Subcutaneous adipose tissue (tissue), 4 donors: ENCODE data around the gene FGFRL1. TPM values are rescaled to one million over a fixed set of nuclear protein-coding genes. Genes with fewer than 3 reads are reported as not detected.

ENCODE experiments used
- total RNA-seq, 4 donors: library from RNA; depleted of rRNA; stranded (reverse); fragments of >200 nt; gene quantifications; one replicate each; pipeline ENCODE4 v1.1.0, GENCODE V29; 2016
- TF ChIP-seq, protein P1 (sequence below): fragments of 450-650 bp; IDR thresholded peaks from one replicate; pipeline ENCODE4 v1.5.1; 2016; ENCODE audit warnings: low read depth, mild to moderate bottlenecking, control low read depth, antibody characterized with exemption, moderate library complexity

FGFRL1 gene
- total RNA-seq, 4 donors from 2014 or later: 12.6 to 113 (median 22.7) TPM

DNA sequence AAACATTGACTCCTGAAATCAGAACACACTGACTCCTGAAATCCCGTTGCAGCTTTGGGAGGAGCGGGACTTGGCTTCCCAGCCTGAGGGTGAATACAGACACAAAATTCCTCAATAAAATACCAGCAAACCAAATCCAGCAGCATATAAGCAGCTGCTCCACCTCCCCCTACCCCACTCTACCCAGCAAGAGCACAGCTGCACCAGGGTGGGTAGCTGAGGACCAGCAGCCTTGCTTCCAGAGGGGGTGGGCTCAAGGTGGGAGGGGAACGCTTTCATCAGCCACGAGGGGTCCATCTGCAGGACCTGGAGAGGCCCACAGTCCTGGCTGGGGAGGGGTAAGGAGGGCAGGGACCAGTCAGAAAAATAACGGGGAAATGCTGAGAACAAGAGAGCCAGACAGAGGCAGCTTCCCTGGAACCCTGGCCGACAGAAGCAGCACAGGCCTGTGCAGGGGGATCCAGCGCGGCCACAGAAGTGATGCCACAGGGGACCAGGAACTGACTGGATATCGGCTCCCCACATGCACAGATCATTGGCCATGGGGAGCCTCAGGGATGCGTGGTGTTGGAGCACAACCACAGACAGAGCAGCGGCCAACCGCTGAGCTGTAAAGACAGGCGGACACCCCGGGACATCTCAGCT, 49.8 kb downstream of the FGFRL1 start:
- TF ChIP-seq, protein P1, sequence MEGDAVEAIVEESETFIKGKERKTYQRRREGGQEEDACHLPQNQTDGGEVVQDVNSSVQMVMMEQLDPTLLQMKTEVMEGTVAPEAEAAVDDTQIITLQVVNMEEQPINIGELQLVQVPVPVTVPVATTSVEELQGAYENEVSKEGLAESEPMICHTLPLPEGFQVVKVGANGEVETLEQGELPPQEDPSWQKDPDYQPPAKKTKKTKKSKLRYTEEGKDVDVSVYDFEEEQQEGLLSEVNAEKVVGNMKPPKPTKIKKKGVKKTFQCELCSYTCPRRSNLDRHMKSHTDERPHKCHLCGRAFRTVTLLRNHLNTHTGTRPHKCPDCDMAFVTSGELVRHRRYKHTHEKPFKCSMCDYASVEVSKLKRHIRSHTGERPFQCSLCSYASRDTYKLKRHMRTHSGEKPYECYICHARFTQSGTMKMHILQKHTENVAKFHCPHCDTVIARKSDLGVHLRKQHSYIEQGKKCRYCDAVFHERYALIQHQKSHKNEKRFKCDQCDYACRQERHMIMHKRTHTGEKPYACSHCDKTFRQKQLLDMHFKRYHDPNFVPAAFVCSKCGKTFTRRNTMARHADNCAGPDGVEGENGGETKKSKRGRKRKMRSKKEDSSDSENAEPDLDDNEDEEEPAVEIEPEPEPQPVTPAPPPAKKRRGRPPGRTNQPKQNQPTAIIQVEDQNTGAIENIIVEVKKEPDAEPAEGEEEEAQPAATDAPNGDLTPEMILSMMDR: no peak

DNA sequence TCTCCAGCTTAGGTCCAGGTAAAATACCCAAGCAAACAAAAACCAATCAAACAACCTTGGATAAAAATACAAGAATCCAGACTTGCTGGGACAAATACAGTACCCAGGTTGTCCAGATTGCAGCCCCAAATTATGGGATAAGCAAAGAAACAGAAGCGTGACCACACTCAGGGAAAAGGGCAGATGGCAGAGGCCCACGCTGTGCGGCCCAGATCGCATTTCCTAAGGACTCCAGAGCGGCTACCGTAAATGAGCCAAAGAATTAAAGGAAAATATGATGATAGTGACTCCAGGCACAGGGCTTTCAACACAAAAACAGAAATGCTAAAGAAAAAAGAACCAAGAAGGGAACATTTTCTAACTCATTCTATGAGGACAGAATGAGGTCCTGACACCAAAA, 50.3 kb downstream of the FGFRL1 start:
- TF ChIP-seq, protein P1: no peak

DNA sequence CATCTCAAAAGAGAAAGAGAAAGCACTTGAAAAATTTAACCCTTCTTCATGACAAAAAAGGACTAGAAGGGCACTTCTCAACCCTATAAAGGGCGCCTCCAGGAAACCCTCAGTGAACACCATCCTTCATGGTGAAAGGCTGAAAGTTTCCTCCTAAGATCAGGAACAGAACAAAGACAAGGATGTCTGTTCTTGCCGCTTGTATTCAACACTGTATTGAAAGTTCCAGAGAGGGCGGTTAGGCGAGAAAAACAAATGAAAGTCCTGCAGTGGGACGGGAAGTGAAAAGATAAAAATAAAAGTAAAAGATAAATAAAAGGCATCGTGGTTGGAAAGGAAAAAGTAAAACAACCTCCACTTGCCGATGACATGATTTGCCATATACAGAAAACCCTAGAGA, 51.0 kb downstream of the FGFRL1 start:
- TF ChIP-seq, protein P1: no peak

DNA sequence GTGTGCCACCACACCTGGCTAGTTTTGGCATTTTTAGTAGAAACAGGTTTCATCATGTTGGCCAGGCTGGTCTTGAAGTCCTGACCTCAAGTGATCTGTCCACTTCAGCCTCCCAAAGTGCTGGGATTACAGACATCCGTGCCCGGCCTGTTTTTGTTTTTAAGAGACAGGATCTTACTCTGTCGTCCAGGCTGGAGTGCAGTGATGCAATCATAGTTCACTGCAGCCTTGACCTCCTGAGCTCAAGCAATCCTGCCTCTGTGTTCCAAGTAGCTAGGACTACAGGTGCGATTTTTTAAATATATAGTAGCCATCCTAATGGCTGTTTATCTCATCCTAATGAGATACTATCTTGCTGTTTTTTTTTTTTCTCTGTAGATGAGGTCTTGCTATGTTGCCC, 54.3 kb downstream of the FGFRL1 start:
- TF ChIP-seq, protein P1: no peak

DNA sequence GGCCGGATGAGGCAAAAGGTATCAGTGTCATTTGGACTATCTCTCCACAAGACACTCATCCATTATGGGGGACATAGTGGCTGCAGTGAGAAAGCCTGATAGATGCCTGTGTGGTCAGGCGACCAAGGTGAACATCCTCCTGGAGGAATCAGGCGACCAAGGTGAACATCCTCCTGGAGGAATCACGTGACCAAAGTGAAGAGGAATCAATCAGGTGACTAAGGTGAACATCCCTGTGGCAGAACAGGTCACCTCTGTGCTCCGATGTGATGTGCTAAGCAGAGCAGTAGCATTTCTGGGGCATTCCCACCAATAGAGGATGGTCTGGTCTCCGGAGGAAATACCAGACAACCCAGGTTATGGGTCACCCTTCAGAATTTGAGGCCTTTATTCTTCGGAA, 58.0 kb downstream of the FGFRL1 start:
- TF ChIP-seq, protein P1: no peak

DNA sequence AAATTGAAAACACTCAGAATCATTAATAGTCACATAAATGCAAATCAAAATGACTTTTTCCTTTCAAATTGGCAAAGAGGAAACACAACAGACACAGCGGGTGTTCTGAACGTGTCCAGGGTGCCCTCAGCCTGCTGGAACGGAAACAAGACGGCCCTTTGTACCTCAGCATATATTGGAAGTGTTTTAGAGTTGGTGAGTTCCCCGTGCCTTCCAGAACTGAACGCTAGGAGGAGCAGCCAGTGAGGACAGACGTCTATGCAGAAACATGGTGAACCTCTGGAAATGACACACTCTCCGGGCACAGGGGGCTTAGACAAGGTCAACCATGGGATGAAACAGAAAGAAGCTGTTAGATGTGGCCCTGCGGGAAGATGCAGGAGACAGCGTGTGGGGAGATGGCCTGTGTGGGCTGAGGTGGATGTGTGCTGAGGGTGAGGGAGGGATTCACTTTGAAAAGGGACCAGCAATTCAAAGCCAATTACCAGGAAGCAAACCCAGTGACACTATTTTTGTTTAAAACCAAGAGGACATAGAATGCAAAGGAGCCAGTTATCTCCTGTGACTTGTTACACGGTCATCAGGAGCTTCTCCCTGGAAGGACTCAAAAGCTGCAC, 61.5 kb downstream of the FGFRL1 start:
- TF ChIP-seq, protein P1: no peak

DNA sequence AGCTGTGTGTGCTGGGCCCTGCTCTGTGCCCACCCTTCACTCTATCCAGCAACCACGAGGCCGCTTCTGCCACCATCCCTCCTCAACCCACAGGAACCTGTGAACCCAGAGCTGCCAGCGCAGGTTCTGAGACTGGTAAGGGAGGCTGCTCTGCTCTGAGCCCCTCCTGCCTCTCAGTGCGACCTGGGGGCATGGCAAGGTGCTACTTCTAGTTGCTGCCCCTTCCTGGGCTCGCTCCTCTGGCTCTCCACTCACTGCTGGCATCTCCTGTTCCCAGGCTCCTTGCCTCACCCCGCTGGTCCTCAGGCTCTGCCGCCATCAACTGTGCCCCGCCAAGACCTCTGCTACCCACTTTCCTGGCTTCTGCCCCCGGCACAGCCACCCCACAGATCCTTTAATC, 62.7 kb downstream of the FGFRL1 start:
- TF ChIP-seq, protein P1: no peak
